HCT116 (cell line): Measurements from ENCODE around the gene ALX3. TPM values are rescaled to one million over a fixed set of nuclear protein-coding genes. Genes with fewer than 3 reads are reported as not detected.

Experiments used
- ATAC-seq: fragments of 200-7000 bp; cut with Tn5 transposase; 2 replicates; pipeline ENCODE4 v1.9.1; 2020; ENCODE audit warnings: mild to moderate bottlenecking, moderate library complexity
- BruUV-seq: library from RNA; stranded (reverse); fragments of 400-500 nt; replicated peaks from 2 replicates; lab custom pipeline; 2021; lab: Mats Ljungman, UMichigan
- CTCF ChIA-PET: fragments of 300-600 bp; sonication (Branson Sonifier 250); formaldehyde crosslinking; loops from one replicate; lab custom pipeline; 2021; ENCODE audit warnings: antibody characterized with exemption; lab: Charles Lee
- POLR2A ChIA-PET: fragments of 300-600, 350-600 bp; sonication (Branson Sonifier 250); formaldehyde crosslinking; loops from one replicate; lab custom pipeline; 2021; ENCODE audit warnings: antibody characterized with exemption; lab: Charles Lee
- RAD21 ChIA-PET, 2 experiments: fragments of 300-600 bp; sonication (Branson Sonifier 250); formaldehyde crosslinking; loops; one replicate each; lab custom pipeline; 2023; ENCODE audit warnings: low total read pairs in 2 of 2; ENCODE audit not compliant: uncharacterized antibody in 2 of 2, unreplicated experiment in 2 of 2, low non-redundant PET in 1 of 2; lab: Charles Lee
- DNase-seq: peaks from one replicate; pipeline ENCODE4 v3.0.0-alpha.2; 2010; ENCODE audit warnings: low read depth, low spot score
- H2AFZ ChIP-seq: fragments of 200-600 bp; shearing (Covaris generic), sonication (generic); 2 replicates; pipeline ENCODE4 v1.6.1; 2017; ENCODE audit warnings: low read depth, mixed run types, mixed read lengths, antibody characterized with exemption, low read length; ENCODE audit not compliant: poor library complexity, severe bottlenecking
- H3K27ac ChIP-seq: 2 replicates; pipeline ENCODE4 v1.5.1; 2012; ENCODE audit warnings: low read depth, low read length
- H3K27me3 ChIP-seq: fragments of 200-600 bp; sonication (generic); 2 replicates; pipeline ENCODE4 v1.6.1; 2016; ENCODE audit warnings: mixed run types, low read length, mixed read lengths; ENCODE audit not compliant: insufficient read depth
- H3K36me3 ChIP-seq, 2 experiments: fragments of 200-500 bp in 1 of 2; fragments of 200-600 bp in 1 of 2; sonication (Bioruptor generic) in 1 of 2; sonication (generic) in 1 of 2; 2 replicates each; pipeline versions ENCODE4 v1.5.1 to v1.6.1; 2014 to 2016; ENCODE audit warnings: low read length in 2 of 2, inconsistent platforms in 1 of 2, mixed read lengths in 1 of 2, mixed run types in 1 of 2; ENCODE audit not compliant: insufficient read depth in 2 of 2, control insufficient read depth in 1 of 2
- H3K4me1 ChIP-seq, 2 experiments: fragments of 200-600 bp in 1 of 2; sonication (generic) in 1 of 2; 2 replicates each; pipeline versions ENCODE4 v1.5.1 to v1.6.1; 2012 to 2017; ENCODE audit warnings: low read length in 2 of 2, inconsistent platforms in 1 of 2, mild to moderate bottlenecking in 1 of 2, mixed read lengths in 1 of 2, mixed run types in 1 of 2, moderate library complexity in 1 of 2; ENCODE audit not compliant: insufficient read depth in 2 of 2, control insufficient read depth in 1 of 2
- H3K4me2 ChIP-seq: fragments of 200-600 bp; sonication (generic); 2 replicates; pipeline ENCODE4 v1.6.1; 2017; ENCODE audit warnings: mixed run types, low read length, mixed read lengths
- H3K4me3 ChIP-seq, 2 experiments: fragments of 200-600 bp in 1 of 2; sonication (generic) in 1 of 2; replicated peaks in 1 of 2; 2 replicates each; pipeline ENCODE4 v1.5.1; 2011 to 2016; ENCODE audit warnings: low read length in 2 of 2, control low read depth in 1 of 2, low read depth in 1 of 2, mild to moderate bottlenecking in 1 of 2, mixed read lengths in 1 of 2, mixed run types in 1 of 2
- H3K79me2 ChIP-seq: fragments of 200-600 bp; sonication (generic); 2 replicates; pipeline ENCODE4 v1.6.1; 2017; ENCODE audit warnings: mild to moderate bottlenecking, mixed run types, low read length, moderate library complexity, mixed read lengths; ENCODE audit not compliant: insufficient read depth
- H3K9ac ChIP-seq: fragments of 200-600 bp; sonication (generic); 2 replicates; pipeline ENCODE4 v1.6.1; 2016; ENCODE audit warnings: low read length, mixed read lengths
- H3K9me2 ChIP-seq: fragments of 200-600 bp; sonication (generic), shearing (Covaris generic); 2 replicates; pipeline ENCODE4 v1.6.1; 2017; ENCODE audit warnings: mixed run types, mild to moderate bottlenecking, moderate library complexity; ENCODE audit not compliant: insufficient read depth
- H3K9me3 ChIP-seq, 2 experiments: fragments of 200-500 bp in 1 of 2; fragments of 200-600 bp in 1 of 2; sonication (Bioruptor generic) in 1 of 2; sonication (generic) in 1 of 2; 2 replicates each; pipeline ENCODE4 v1.6.1; 2014 to 2017; ENCODE audit warnings: low read length in 2 of 2, mixed read lengths in 2 of 2, inconsistent platforms in 1 of 2, low read depth in 1 of 2, mild to moderate bottlenecking in 1 of 2, mixed run types in 1 of 2, moderate library complexity in 1 of 2; ENCODE audit not compliant: control insufficient read depth in 1 of 2, insufficient read depth in 1 of 2
- H4K20me1 ChIP-seq: fragments of 200-600 bp; sonication (generic), shearing (Covaris generic); 2 replicates; pipeline ENCODE4 v1.6.1; 2017; ENCODE audit warnings: mixed run types, mild to moderate bottlenecking, moderate library complexity; ENCODE audit not compliant: insufficient read depth
- CEBPB ChIP-seq: IDR thresholded peaks from 2 replicates; pipeline ENCODE4 v1.6.1; 2012; ENCODE audit warnings: low read depth
- EGR1 ChIP-seq: IDR thresholded peaks from 2 replicates; pipeline ENCODE4 v1.6.1; 2012; ENCODE audit warnings: low read depth
- YY1 ChIP-seq: IDR thresholded peaks from 2 replicates; pipeline ENCODE4 v1.6.1; 2011; ENCODE audit warnings: low read length, low read depth, moderate library complexity, mild to moderate bottlenecking; ENCODE audit not compliant: insufficient replicate concordance; ENCODE audit errors: extremely low read depth
- intact Hi-C: fragments of 100-400 bp; cut with micrococcal nuclease; formaldehyde crosslinking; loops from 2 replicates; pipeline ENCODE4 v1.10.0; 2022
- total RNA-seq: library from RNA; stranded (reverse); gene quantifications from one replicate; pipeline ENCODE4 v1.2.1, GENCODE V29; 2021; ENCODE audit not compliant: unreplicated experiment
- TF ChIP-seq, protein P1 (sequence below), 3 experiments: fragments of 200-600 bp in 1 of 3; sonication (generic) in 1 of 3; IDR thresholded peaks in 2 of 3; conservative IDR thresholded peaks in 1 of 3; 2 replicates each; pipeline ENCODE4 v1.5.1; 2012 to 2017; ENCODE audit warnings: low read depth in 2 of 3, low read length in 2 of 3, antibody characterized with exemption in 1 of 3, borderline replicate concordance in 1 of 3, control low read depth in 1 of 3, mild to moderate bottlenecking in 1 of 3, mixed read lengths in 1 of 3, mixed run types in 1 of 3, moderate library complexity in 1 of 3; ENCODE audit not compliant: insufficient read depth in 1 of 3
- TF ChIP-seq, protein P2 (sequence below): IDR thresholded peaks from 2 replicates; pipeline ENCODE4 v1.6.1; 2011; ENCODE audit warnings: mild to moderate bottlenecking, low read length, moderate library complexity; ENCODE audit not compliant: insufficient replicate concordance; ENCODE audit errors: extremely low read depth
- TF ChIP-seq, protein P3 (sequence below): IDR thresholded peaks from 2 replicates; pipeline ENCODE4 v1.6.1; 2012

The ALX3 gene
- total RNA-seq, 1 experiment from 2014 or later = not detected

DNA sequence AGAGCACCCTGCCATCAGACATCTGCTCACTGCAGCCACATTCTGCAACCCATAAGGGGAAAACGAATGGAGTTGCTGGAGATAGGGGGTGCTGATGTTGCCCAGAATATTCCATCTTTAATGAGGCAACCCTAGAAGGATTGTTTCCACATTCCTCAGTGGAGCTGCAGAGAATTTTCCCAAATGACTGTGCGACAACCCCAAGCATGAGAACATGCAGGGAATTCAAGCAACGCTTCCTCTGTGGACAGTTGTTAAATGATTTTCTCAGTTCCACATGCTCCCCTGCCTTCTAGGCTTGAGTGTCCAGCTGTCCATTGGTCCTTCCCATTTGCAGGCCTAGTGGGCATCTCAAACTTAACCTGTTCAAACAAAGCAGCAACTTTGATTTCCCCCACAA, 21.3 kb upstream of the ALX3 start:
- Histone ChIP-seq H4K20me1 (no peaks in the 10 kb centered on the region), H3K27me3 (peaks cover 9% of the 10 kb centered on the region; the same call in 1 of the 2 replicates), H3K9me3 (no peaks in the 10 kb centered on the region), H3K4me1 (no peaks in the 10 kb centered on the region), H3K9ac (no peak overlapping the region), H3K79me2 (no peaks in the 10 kb centered on the region), H3K4me3 (no peak overlapping the region), H3K27ac (no peak overlapping the region), H2AFZ (no peak overlapping the region), H3K36me3 (no peaks in the 10 kb centered on the region), H3K9me2 (no peaks in the 10 kb centered on the region), H3K4me2 (no peak overlapping the region)
- DNase-seq (no peak), ATAC-seq (no peak)
- TF ChIP-seq EGR1 (no peak), CEBPB (no peak), YY1 (no peak)
- TF ChIP-seq, protein P1, sequence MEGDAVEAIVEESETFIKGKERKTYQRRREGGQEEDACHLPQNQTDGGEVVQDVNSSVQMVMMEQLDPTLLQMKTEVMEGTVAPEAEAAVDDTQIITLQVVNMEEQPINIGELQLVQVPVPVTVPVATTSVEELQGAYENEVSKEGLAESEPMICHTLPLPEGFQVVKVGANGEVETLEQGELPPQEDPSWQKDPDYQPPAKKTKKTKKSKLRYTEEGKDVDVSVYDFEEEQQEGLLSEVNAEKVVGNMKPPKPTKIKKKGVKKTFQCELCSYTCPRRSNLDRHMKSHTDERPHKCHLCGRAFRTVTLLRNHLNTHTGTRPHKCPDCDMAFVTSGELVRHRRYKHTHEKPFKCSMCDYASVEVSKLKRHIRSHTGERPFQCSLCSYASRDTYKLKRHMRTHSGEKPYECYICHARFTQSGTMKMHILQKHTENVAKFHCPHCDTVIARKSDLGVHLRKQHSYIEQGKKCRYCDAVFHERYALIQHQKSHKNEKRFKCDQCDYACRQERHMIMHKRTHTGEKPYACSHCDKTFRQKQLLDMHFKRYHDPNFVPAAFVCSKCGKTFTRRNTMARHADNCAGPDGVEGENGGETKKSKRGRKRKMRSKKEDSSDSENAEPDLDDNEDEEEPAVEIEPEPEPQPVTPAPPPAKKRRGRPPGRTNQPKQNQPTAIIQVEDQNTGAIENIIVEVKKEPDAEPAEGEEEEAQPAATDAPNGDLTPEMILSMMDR (IDR thresholded peaks at IDR 0.05 in 2 of 3, conservative IDR thresholded peaks at IDR 0.05 in 1 of 3; ENCODE audit: borderline replicate concordance in 1 of 3, insufficient read depth in 1 of 3, low read depth in 2 of 3, low read length in 2 of 3) = no peak
- TF ChIP-seq, protein P2, sequence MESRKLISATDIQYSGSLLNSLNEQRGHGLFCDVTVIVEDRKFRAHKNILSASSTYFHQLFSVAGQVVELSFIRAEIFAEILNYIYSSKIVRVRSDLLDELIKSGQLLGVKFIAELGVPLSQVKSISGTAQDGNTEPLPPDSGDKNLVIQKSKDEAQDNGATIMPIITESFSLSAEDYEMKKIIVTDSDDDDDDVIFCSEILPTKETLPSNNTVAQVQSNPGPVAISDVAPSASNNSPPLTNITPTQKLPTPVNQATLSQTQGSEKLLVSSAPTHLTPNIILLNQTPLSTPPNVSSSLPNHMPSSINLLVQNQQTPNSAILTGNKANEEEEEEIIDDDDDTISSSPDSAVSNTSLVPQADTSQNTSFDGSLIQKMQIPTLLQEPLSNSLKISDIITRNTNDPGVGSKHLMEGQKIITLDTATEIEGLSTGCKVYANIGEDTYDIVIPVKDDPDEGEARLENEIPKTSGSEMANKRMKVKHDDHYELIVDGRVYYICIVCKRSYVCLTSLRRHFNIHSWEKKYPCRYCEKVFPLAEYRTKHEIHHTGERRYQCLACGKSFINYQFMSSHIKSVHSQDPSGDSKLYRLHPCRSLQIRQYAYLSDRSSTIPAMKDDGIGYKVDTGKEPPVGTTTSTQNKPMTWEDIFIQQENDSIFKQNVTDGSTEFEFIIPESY = no peak
- TF ChIP-seq, protein P3, sequence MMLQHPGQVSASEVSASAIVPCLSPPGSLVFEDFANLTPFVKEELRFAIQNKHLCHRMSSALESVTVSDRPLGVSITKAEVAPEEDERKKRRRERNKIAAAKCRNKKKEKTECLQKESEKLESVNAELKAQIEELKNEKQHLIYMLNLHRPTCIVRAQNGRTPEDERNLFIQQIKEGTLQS = no peak
- POLR2A ChIA-PET = no interaction called here
- CTCF ChIA-PET = interaction anchor here (1.0 to 2.6 kb wide), 3 partner anchors 9 to 14 kb away, joined by 3 to 12 read pairs (median 4); no protein-coding TSS in a partner anchor
- RAD21 ChIA-PET = interaction anchor here in 1 of 2 experiments (0.6 kb wide), 1 partner anchor 78 kb away, joined by 4 read pairs; no protein-coding TSS in a partner anchor
- BruUV-seq = no TSS peak
- intact Hi-C loops = no loop called here
